Neural cell (in vitro differentiated cells): ENCODE measurements around the gene STARD10.

Experiments
- CTCF ChIP-seq: fragments of 450-650 bp; IDR thresholded peaks from 2 replicates; pipeline ENCODE4 v1.5.1; 2014; ENCODE audit warnings: antibody characterized with exemption, mild to moderate bottlenecking, moderate library complexity; ENCODE audit not compliant: poor library complexity, severe bottlenecking
- POLR2AphosphoS5 ChIP-seq: IDR thresholded peaks from 2 replicates; pipeline ENCODE4 v1.6.1; 2012
- TAF1 ChIP-seq: IDR thresholded peaks from 2 replicates; pipeline ENCODE4 v1.6.1; 2012; ENCODE audit warnings: low read depth

GRCh38 chr11:72752088-72752914 lies 41.5 kb downstream of the STARD10 start, which contains the start of gene ARAP1:
- TF ChIP-seq CTCF (no peak), TAF1 (no peak), POLR2AphosphoS5 (no peak)
